ENCODE measurements around the gene FDCSP. TPM values are rescaled to one million over a fixed set of nuclear protein-coding genes. Genes with fewer than 3 reads are reported as not detected.
"Not testable (repeated sequence)": the region's sequence is repeated elsewhere in the genome, so short reads cannot be mapped to it uniquely, and the experiment has no call there.

Gene FDCSP
- total RNA-seq, 1 donor from 2014 or later = not detected

- H3K27me3 ChIP-seq = no peaks in the 10 kb centered on the region
- no peak for DNase-seq (ENCODE audit: low spot score in 2 of 2)
- H3K4me3 ChIP-seq = no peak overlapping the region
- H3K36me3 ChIP-seq = no peaks in the 10 kb centered on the region
- H3K27ac ChIP-seq = no peak overlapping the region
- TF ChIP-seq, protein P1, sequence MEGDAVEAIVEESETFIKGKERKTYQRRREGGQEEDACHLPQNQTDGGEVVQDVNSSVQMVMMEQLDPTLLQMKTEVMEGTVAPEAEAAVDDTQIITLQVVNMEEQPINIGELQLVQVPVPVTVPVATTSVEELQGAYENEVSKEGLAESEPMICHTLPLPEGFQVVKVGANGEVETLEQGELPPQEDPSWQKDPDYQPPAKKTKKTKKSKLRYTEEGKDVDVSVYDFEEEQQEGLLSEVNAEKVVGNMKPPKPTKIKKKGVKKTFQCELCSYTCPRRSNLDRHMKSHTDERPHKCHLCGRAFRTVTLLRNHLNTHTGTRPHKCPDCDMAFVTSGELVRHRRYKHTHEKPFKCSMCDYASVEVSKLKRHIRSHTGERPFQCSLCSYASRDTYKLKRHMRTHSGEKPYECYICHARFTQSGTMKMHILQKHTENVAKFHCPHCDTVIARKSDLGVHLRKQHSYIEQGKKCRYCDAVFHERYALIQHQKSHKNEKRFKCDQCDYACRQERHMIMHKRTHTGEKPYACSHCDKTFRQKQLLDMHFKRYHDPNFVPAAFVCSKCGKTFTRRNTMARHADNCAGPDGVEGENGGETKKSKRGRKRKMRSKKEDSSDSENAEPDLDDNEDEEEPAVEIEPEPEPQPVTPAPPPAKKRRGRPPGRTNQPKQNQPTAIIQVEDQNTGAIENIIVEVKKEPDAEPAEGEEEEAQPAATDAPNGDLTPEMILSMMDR (IDR thresholded peaks at IDR 0.05) = no peak
- no peaks in the 10 kb centered on the region for H3K4me1 ChIP-seq
- intact Hi-C loops (cut with DNase I) = no loop called here
- H3K9me3 ChIP-seq = no peaks in the 10 kb centered on the region
Observed at GRCh38 chr4:70191647-70192046, 34.3 kb upstream of the FDCSP start.

DNA sequence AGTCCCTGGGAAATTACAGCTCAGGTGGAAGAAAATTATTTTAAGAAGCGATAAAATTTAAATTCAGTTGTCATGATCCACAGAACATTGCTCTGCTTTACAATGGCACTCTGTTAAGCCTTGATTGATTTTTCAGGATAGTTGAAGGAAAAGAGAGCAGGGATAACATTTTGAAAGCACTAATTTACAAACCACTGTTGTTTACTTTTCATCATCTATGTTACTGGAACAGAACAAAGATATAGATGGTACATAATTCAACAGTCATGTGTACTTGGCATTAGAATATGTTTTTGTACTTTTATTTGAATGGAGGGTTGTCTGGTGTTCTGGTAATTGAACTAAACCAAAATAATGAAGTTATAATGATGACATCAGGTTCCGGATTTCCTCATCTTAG, 33.0 kb upstream of the FDCSP start:
- no peak for DNase-seq (ENCODE audit: low spot score in 2 of 2)
- TF ChIP-seq, protein P1 (IDR thresholded peaks at IDR 0.05) = no peak
- Histone ChIP-seq H3K4me1 (no peaks in the 10 kb centered on the region), H3K27ac (no peak overlapping the region), H3K4me3 (no peak overlapping the region), H3K36me3 (no peaks in the 10 kb centered on the region), H3K9me3 (no peaks in the 10 kb centered on the region), H3K27me3 (no peaks in the 10 kb centered on the region)
- intact Hi-C loops (cut with DNase I) = no loop called here

DNA sequence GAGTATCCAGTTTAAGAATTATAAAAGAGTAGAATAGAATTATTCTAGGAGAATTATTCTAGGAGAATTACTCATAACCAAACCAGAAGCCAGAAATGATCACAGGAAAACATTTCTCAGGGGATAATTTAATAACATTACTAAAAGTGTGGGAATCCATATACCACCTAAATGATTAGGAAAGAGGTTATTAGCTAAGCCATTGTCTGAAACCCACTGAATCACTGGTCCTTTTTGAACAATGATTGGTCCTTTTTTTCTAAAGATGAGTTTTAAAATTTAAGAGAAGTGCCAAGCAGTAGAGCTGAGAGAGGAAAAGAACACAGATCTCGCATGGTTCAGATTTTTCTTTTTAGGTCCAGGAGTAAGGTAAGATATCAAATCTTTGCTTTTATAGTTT, 30.5 kb upstream of the FDCSP start, which contains the start of gene ODAM:
Gene ODAM, plus strand, starts transcription at position 301 of the 400 bp plus-strand sequence. CDS start 819 bp downstream, outside the sequence.
- no peaks in the 10 kb centered on the region for H3K4me1 ChIP-seq
- H3K27ac ChIP-seq = no peak within 1 kb of the TSS
- no peak within 1 kb of the TSS for H3K4me3 ChIP-seq
- TF ChIP-seq, protein P1 (IDR thresholded peaks at IDR 0.05) = no peak
- H3K36me3 ChIP-seq = no peaks in the 10 kb centered on the region
- intact Hi-C loops (cut with DNase I) = no loop called here
- DNase-seq (ENCODE audit: low spot score in 2 of 2) = no peak
- no peaks in the 10 kb centered on the region for H3K27me3 ChIP-seq
- H3K9me3 ChIP-seq = no peaks in the 10 kb centered on the region

- Histone ChIP-seq H3K4me1 (no peaks in the 10 kb centered on the region), H3K36me3 (no peaks in the 10 kb centered on the region), H3K9me3 (no peaks in the 10 kb centered on the region), H3K27me3 (no peaks in the 10 kb centered on the region), H3K4me3 (no peak overlapping the region), H3K27ac (no peak overlapping the region)
- TF ChIP-seq, protein P1 (IDR thresholded peaks at IDR 0.05) = no peak
- intact Hi-C loops (cut with DNase I) = no loop called here
- DNase-seq (ENCODE audit: low spot score in 2 of 2) = no peak
Observed at GRCh38 chr4:70196857-70197256, 29.1 kb upstream of the FDCSP start.

DNA sequence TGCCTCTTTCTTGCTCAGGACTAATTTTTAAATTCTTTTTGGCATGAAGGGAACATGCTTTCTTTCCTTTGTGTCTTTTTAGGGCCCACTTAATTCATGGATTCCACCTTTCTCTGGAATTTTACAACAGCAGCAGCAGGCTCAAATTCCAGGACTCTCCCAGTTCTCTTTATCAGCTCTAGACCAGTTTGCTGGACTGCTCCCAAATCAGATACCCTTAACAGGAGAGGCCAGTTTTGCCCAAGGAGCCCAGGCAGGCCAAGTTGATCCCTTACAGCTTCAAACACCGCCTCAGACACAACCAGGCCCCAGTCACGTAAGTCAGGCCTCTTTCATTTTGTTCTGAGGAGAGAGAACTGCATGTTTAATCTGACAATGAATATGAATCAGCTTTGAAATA, 28.1 kb upstream of the FDCSP start:
- DNase-seq (ENCODE audit: low spot score in 2 of 2) = no peak
- Histone ChIP-seq H3K4me1 (no peaks in the 10 kb centered on the region), H3K9me3 (no peaks in the 10 kb centered on the region), H3K27ac (no peak overlapping the region), H3K27me3 (no peaks in the 10 kb centered on the region), H3K36me3 (no peaks in the 10 kb centered on the region), H3K4me3 (no peak overlapping the region)
- intact Hi-C loops (cut with DNase I) = no loop called here
- TF ChIP-seq, protein P1 (IDR thresholded peaks at IDR 0.05) = no peak

DNA sequence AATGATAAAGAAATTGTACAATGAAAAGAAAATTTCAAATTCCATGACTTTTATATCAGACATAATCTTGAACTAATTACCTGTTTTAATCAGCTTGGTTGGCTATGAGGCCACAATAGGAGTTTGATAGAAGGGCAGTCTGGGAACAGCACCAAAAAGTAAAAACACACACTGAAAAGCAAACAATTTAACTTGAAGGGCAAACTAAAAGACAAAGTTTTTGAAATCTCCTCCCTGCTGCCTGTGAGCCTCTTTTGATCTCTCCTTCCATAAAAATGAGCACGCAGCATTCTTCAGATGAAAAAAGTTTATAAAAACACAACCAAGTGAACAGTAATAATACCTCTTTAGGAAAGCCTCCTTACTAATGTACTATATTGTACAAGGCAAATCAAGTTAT, 22.3 kb upstream of the FDCSP start:
- H3K27ac ChIP-seq = no peak overlapping the region
- intact Hi-C loops (cut with DNase I) = no loop called here
- TF ChIP-seq, protein P1 (IDR thresholded peaks at IDR 0.05) = no peak

DNA sequence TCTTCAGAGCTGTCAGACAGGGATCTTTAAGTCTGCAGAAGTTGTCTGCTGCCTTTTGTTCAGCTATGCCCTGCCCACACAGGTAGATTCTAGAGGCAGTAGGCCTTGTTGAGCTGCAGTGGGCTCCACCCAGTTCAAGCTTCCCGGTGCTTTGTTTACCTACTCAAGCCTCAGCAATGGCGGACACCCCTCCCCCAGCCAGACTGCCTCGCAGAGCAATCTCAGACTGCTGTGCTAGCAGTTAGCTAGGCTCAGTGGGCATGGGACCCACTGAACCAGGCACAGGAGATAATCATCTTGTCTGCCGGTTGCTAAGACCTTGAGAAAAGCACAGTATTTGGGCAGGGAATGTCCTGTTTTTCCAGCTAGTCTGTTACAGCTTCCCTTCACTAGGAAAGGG, 13.2 kb upstream of the FDCSP start:
- H3K27me3 ChIP-seq; intact Hi-C loops (cut with DNase I); H3K4me1 ChIP-seq; H3K4me3 ChIP-seq; H3K9me3 ChIP-seq; DNase-seq (ENCODE audit: low spot score in 2 of 2); H3K27ac ChIP-seq; H3K36me3 ChIP-seq: not testable (repeated sequence)

More for the DNA sequence above, 22.3 kb upstream of the FDCSP start:
- no peaks in the 10 kb centered on the region for H3K9me3 ChIP-seq
- H3K4me3 ChIP-seq = no peak overlapping the region
- H3K36me3 ChIP-seq = no peaks in the 10 kb centered on the region
- H3K27me3 ChIP-seq = no peaks in the 10 kb centered on the region
- DNase-seq (ENCODE audit: low spot score in 2 of 2) = no peak
- no peaks in the 10 kb centered on the region for H3K4me1 ChIP-seq

GRCh38 chr4:70216109-70216508, 9.8 kb upstream of the FDCSP start:
- H3K4me1 ChIP-seq; intact Hi-C loops (cut with DNase I): not testable (repeated sequence)

DNA sequence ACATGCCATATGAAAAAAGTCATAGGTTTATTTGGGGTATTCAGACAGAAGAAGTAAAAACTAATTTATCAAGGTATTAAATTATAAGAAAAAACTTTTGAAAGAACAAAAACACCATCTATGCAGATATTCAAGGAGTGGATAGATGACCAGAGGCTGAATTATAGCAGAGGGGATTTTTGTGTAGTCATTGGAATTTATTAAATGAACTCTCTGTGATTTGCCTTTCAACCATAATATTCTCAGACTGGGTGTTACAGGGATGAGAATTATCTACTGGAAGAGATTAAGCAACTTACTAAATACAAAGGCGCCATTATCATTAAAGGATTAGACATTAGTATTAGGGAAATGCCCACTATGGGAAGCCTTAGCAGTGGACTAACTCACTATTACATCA, 9.4 kb upstream of the FDCSP start:
- DNase-seq (ENCODE audit: low spot score in 2 of 2); H3K27ac ChIP-seq; H3K4me1 ChIP-seq; H3K9me3 ChIP-seq; H3K27me3 ChIP-seq; intact Hi-C loops (cut with DNase I); H3K36me3 ChIP-seq; H3K4me3 ChIP-seq: not testable (repeated sequence)

More at GRCh38 chr4:70216109-70216508, 9.8 kb upstream of the FDCSP start:
- H3K4me3 ChIP-seq; H3K27me3 ChIP-seq; DNase-seq (ENCODE audit: low spot score in 2 of 2); H3K36me3 ChIP-seq; H3K9me3 ChIP-seq; H3K27ac ChIP-seq: not testable (repeated sequence)
